T-cell (primary cell): ENCODE data around the gene TMEM151A. TPM values are rescaled to one million over a fixed set of nuclear protein-coding genes. Genes with fewer than 3 reads are reported as not detected.
A peak's percentile ranks its signal among the peaks of the same experiment; 100 is the strongest.

Experiments used
- ATAC-seq, 4 experiments: fragments of 200-7000 bp in 3 of 4; fragments of 150-1000 bp in 1 of 4; cut with Tn5 transposase; replicated peaks in 1 of 4; 1 replicate in 3 of 4; 2 replicates in 1 of 4; pipeline ENCODE4 v1.10.0; 2021; ENCODE audit warnings: moderate library complexity in 3 of 4, mild to moderate bottlenecking in 2 of 4, moderate number of reproducible peaks in 1 of 4
- CTCF ChIA-PET, 2 donors: fragments of 300-600 bp; sonication (Branson Sonifier 250); formaldehyde crosslinking; loops; one replicate each; lab custom pipeline; 2022; ENCODE audit warnings: antibody characterized with exemption in 2 of 2; lab: Charles Lee
- POLR2A ChIA-PET, 2 donors: fragments of 300-600 bp; sonication (Branson Sonifier 250); formaldehyde crosslinking; loops; one replicate each; lab custom pipeline; 2022; ENCODE audit warnings: antibody characterized with exemption in 2 of 2; lab: Charles Lee
- DNase-seq, 35 experiments: peaks; one replicate each; pipeline versions ENCODE4 v3.0.0 to v3.0.0-alpha.2; 2013 to 2023
- H3K27ac ChIP-seq: one replicate; pipeline ENCODE4 v1.5.1; 2013; ENCODE audit warnings: low read length
- H3K27me3 ChIP-seq, 2 experiments: replicated peaks in 1 of 2; 1 replicate in 1 of 2; 2 replicates in 1 of 2; pipeline versions ENCODE4 v1.6.1 to v1.7.0; 2013; ENCODE audit warnings: low read length in 1 of 2, mixed read lengths in 1 of 2; ENCODE audit not compliant: control insufficient read depth in 2 of 2, insufficient read depth in 2 of 2; ENCODE audit errors: extremely low read depth in 1 of 2
- H3K36me3 ChIP-seq, 2 donors: 1 replicate in 1 of 2; 2 replicates in 1 of 2; pipeline versions ENCODE4 v1.6.1 to v1.7.0; 2013; ENCODE audit warnings: low read length in 1 of 2; ENCODE audit not compliant: control insufficient read depth in 2 of 2, insufficient read depth in 1 of 2; ENCODE audit errors: extremely low read depth in 1 of 2
- H3K4me1 ChIP-seq, 2 experiments: 1 replicate in 1 of 2; 2 replicates in 1 of 2; pipeline versions ENCODE4 v1.6.1 to v1.7.0; 2013; ENCODE audit warnings: low read length in 2 of 2, mixed read lengths in 1 of 2; ENCODE audit not compliant: insufficient read depth in 2 of 2, control insufficient read depth in 1 of 2; ENCODE audit errors: extremely low read depth in 1 of 2
- H3K4me3 ChIP-seq, 2 donors: 1 replicate in 1 of 2; 2 replicates in 1 of 2; pipeline versions ENCODE4 v1.5.1 to v1.7.0; 2013; ENCODE audit warnings: mild to moderate bottlenecking in 2 of 2, low read length in 1 of 2, moderate library complexity in 1 of 2; ENCODE audit not compliant: control insufficient read depth in 1 of 2; ENCODE audit errors: extremely low read depth in 1 of 2
- H3K9me3 ChIP-seq: 2 replicates; pipeline ENCODE4 v1.7.0; 2013
- H3K27ac Mint-ChIP-seq, 2 donors: one replicate each; pipeline ENCODE4 v1.8.0; 2020 to 2021; ENCODE audit warnings: mild to moderate bottlenecking in 2 of 2, mixed read lengths in 2 of 2
- H3K27me3 Mint-ChIP-seq, 2 donors: one replicate each; pipeline ENCODE4 v1.8.0; 2021 to 2022; ENCODE audit warnings: mixed read lengths in 2 of 2
- H3K36me3 Mint-ChIP-seq: one replicate; pipeline ENCODE4 v1.8.0; 2021; ENCODE audit warnings: mixed read lengths
- H3K4me1 Mint-ChIP-seq, 3 donors: one replicate each; pipeline ENCODE4 v1.8.0; 2020 to 2022; ENCODE audit warnings: mixed read lengths in 3 of 3, mild to moderate bottlenecking in 1 of 3
- H3K4me3 Mint-ChIP-seq, 3 donors: one replicate each; pipeline ENCODE4 v1.8.0; 2020 to 2022; ENCODE audit warnings: mild to moderate bottlenecking in 3 of 3, mixed read lengths in 3 of 3, moderate library complexity in 3 of 3
- H3K9me3 Mint-ChIP-seq, 3 donors: one replicate each; pipeline ENCODE4 v1.8.0; 2020 to 2022; ENCODE audit warnings: mixed read lengths in 3 of 3
- WGBS: methylation state at CpG from one replicate; pipeline ENCODE4 v1.1.5; 2013; ENCODE audit warnings: missing lambda C conversion rate; ENCODE audit not compliant: insufficient coverage; 5-methylcytosine and 5-hydroxymethylcytosine counted together
- total RNA-seq, 35 experiments: library from RNA in 6 of 35; stranded (reverse) in 6 of 35; fragments of 120-200 nt in 1 of 35; gene quantifications; one replicate each; pipeline versions ENCODE4 v1.2.1 to v1.2.4 and lab custom pipeline; 2013 to 2026

Gene TMEM151A
- total RNA-seq, 5 donors from 2014 or later (not counting 1 experiment from before 2014, with no cell fraction given): 0.19 to 0.33 (median 0.23) TPM; not detected in 1

DNA sequence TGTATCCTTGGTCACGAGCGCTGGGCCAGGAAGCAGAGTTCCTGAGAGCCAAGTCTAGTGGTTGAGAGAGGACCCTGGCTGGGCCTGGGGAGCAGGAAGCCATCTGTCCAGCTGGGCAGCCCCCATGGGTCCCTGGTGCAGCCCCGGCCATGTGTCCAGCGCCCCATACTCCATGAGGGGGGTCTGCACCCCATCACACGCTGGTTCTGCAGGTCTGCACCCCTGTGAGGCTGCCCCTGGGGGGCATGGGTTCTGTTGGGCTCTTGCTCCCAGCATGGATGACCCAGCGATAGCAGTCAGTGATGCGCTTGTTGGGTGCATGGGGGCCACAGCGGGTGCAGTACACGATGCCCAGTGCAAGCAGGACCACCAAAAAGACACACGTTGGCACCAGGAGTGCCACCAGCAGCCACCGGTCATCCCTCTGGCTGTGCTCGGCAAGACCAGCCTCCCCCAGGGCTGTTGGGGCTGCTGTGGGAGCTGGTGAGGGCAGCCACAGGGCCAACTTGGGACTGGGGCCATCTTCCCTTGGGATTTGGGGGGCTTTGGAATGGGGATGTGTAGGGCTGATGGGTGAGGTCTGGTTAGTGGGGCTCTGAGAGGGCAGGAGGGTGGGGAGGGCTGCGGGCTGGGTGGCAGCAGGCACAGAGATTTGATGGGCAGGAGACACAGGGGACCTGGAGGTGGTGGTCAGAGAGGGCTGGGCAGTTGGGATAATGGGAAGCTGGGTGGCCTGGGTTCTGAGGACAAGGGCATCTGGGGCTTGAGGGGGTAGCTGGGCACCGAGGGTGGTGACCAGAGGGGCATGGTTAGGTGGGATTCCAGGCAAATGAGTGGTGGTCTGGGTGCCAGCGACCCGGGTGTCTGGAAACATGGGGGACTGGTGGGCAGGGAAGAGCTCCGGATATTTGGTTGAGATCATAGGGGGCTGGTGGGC, 23.1 kb downstream of the TMEM151A start:
- CTCF ChIA-PET: no interaction called here
- DNase-seq: no peak
- Mint-ChIP-seq H3K4me1 (peaks cover 51 to 59% (median 52%) of the 10 kb centered on the region in 3 donors), H3K27me3 (peaks cover 0 to 2% of the 10 kb centered on the region in 2 donors), H3K4me3 (peak overlapping the region; percentile 34 to 85 (median 73)), H3K36me3 (no peaks in the 10 kb centered on the region), H3K9me3 (no peaks in the 10 kb centered on the region), H3K27ac (peak overlapping the region; percentile 89 to 99)
- Histone ChIP-seq H3K4me3 (peak overlapping the region; percentile 58 to 71), H3K27me3 (peaks cover 0 to 14% of the 10 kb centered on the region in 2 experiments), H3K27ac (peak overlapping the region; percentile 90), H3K4me1 (peaks cover 25 to 79% of the 10 kb centered on the region in 2 experiments), H3K36me3 (no peaks in the 10 kb centered on the region), H3K9me3 (no peaks in the 10 kb centered on the region)
- no peak for ATAC-seq
- POLR2A ChIA-PET: interaction anchor here in 1 of 2 donors (0.6 kb wide), 1 partner anchor 331 kb away, joined by 3 read pairs; no protein-coding TSS in a partner anchor
- WGBS: 79% methylated on average over 16 of the region's 17 CpGs

DNA sequence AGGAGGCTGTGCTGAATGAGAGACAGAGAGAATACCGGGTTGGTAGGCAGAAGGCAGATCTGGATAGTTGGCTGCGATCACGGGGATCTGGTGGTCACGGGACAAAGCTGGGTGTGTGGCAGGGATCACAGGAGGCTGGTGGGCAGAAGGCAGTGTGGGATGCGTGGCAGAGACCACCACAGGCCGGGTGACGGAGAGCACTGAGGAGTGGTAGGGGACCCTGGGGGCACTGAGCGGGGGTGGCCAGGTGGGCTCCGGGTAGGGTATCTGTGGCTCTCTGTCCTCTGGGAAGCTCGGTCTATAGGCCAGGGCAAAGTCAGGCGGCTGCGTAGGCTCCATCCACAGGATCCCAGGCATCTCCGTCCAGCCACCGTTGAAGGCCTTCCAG, 23.8 kb downstream of the TMEM151A start:
- Histone ChIP-seq H3K27ac (peak overlapping the region; percentile 49), H3K4me1 (peaks cover 25 to 79% of the 10 kb centered on the region in 2 experiments), H3K4me3 (peak overlapping the region; percentile 39 to 71), H3K36me3 (no peaks in the 10 kb centered on the region), H3K9me3 (no peaks in the 10 kb centered on the region), H3K27me3 (peaks cover 0 to 14% of the 10 kb centered on the region in 2 experiments)
- H3K4me1 Mint-ChIP-seq: peaks cover 56 to 64% (median 57%) of the 10 kb centered on the region in 3 donors
- H3K27me3 Mint-ChIP-seq: peaks cover 0 to 2% of the 10 kb centered on the region in 2 donors
- CTCF ChIA-PET: no interaction called here
- ATAC-seq (no peak), DNase-seq (no peak)
- peak overlapping the region; percentile 85 to 99 for H3K27ac Mint-ChIP-seq
- peak overlapping the region; percentile 34 to 73 (median 72) for H3K4me3 Mint-ChIP-seq
- POLR2A ChIA-PET: interaction anchor here in 1 of 2 donors (0.6 kb wide), 1 partner anchor 330 kb away, joined by 3 read pairs; no protein-coding TSS in a partner anchor
- WGBS: 88% methylated on average over 13 of the region's 14 CpGs
- peaks cover 0 to 4% (median 0%) of the 10 kb centered on the region in 3 donors for H3K9me3 Mint-ChIP-seq
- no peaks in the 10 kb centered on the region for H3K36me3 Mint-ChIP-seq

DNA sequence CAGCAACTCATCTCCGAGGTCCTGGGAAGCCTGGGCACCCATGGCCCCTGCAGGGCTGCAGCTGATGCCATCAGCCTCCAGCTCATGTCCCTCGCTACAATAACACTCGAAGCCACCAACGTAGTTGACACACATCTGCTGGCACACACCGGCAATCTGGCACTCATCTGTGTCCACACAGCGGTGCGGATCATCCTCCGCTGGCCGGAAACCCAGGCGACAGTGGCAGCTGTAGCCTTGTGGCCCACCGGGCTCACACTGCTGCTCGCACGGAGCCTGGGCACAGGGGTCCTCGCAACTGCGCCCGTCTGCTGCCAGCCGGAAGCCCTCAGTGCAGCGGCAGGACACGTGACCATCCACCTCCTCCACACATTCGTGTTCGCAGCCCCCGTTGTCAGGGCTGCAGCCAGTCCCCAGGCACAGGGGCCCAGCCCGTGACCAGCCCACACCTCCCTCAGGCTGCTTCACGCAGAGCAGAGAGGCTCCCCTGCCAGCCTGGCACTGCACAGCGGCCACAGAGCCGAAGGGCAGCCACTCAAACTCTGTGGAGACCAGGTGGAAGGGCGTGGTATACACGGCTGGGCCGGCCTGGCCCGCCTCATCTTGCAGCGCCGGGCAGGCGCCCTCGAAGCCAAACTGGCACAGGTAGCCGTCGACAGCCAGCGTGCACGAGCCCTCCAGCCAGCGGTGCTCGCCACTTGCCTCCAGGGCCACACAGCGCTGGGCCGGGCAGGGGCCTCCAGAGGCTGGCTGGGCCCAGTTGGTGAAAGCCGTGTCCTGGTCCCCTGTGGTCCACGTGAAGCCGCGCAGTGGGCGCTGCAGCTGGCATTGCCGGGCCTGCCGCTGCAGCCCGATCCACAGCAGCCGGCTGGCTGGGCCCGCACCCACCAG, 24.5 kb downstream of the TMEM151A start:
- peak overlapping the region; percentile 49 for H3K27ac ChIP-seq
- Mint-ChIP-seq H3K36me3 (no peaks in the 10 kb centered on the region), H3K9me3 (peaks cover 0 to 4% (median 0%) of the 10 kb centered on the region in 3 donors), H3K4me3 (peak overlapping the region; percentile 11 to 73 (median 72)), H3K27me3 (peaks cover 0 to 2% of the 10 kb centered on the region in 2 donors), H3K4me1 (peaks cover 56 to 64% (median 59%) of the 10 kb centered on the region in 3 donors), H3K27ac (peak overlapping the region; percentile 85 to 99)
- no peaks in the 10 kb centered on the region for H3K9me3 ChIP-seq
- ATAC-seq (no peak), DNase-seq (peak in 7 of 35 experiments; percentile 18 to 43 (median 29))
- no peaks in the 10 kb centered on the region for H3K36me3 ChIP-seq
- ChIA-PET POLR2A (interaction anchor here in 1 of 2 donors (0.6 to 1.0 kb wide), 2 partner anchors 27 to 329 kb away, joined by 3 to 4 read pairs; partner anchors contain the start of gene YIF1A), CTCF (no interaction called here)
- 78% methylated on average over 52 of the region's 52 CpGs for WGBS
- H3K4me3 ChIP-seq: peak overlapping the region; percentile 39 to 71
- peaks cover 25 to 78% of the 10 kb centered on the region in 2 experiments for H3K4me1 ChIP-seq
- H3K27me3 ChIP-seq: peaks cover 0 to 14% of the 10 kb centered on the region in 2 experiments

DNA sequence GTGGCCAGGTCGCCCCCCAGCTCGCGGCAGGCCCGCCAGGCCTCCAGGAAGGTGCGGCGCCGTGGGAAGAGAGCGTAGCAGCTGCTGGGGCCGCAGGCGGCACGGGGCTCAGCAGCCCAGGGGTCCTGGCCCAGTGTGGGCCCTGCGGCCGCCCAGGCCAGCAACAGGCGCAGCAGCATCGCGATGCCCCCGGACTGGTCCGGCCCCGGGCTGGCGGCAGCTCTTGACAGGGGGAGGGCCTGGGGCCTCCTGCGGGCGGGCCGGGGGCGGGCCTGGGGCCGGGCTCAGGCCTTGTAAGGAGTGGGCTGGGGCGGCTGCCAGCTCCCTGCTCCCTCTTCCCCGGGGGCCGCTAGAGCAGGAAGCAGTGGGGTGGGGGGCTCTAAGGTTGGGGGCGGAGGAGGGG, 25.2 kb downstream of the TMEM151A start, which contains the start of gene CD248:
TSS of gene CD248 (minus strand) at position 196 of the 403 bp plus-strand sequence. CDS start at position 179, 17 bp downstream.
- no peaks in the 10 kb centered on the region for H3K36me3 Mint-ChIP-seq
- no peaks in the 10 kb centered on the region for H3K36me3 ChIP-seq
- peak within 1 kb of the TSS; percentile 93 to 99 for H3K27ac Mint-ChIP-seq
- H3K27me3 Mint-ChIP-seq: peaks cover 0 to 2% of the 10 kb centered on the region in 2 donors
- DNase-seq (peak in 4 of 35 experiments; percentile 11 to 40 (median 34)), ATAC-seq (no peak)
- H3K27me3 ChIP-seq: peaks cover 0 to 14% of the 10 kb centered on the region in 2 experiments
- peaks cover 59 to 64% (median 62%) of the 10 kb centered on the region in 3 donors for H3K4me1 Mint-ChIP-seq
- peak within 1 kb of the TSS; percentile 94 for H3K27ac ChIP-seq
- ChIA-PET POLR2A (interaction anchor here in 1 of 2 donors (1.0 to 1.9 kb wide), 2 partner anchors 27 to 28 kb away, joined by 4 read pairs; partner anchors contain the start of gene YIF1A), CTCF (no interaction called here)
- WGBS: 37% methylated on average over 23 of the region's 29 CpGs
- H3K9me3 ChIP-seq: no peaks in the 10 kb centered on the region
- peaks cover 0 to 4% (median 0%) of the 10 kb centered on the region in 3 donors for H3K9me3 Mint-ChIP-seq
- H3K4me1 ChIP-seq: peaks cover 30 to 76% of the 10 kb centered on the region in 2 experiments
- peak within 1 kb of the TSS; percentile 67 to 80 (median 72) for H3K4me3 Mint-ChIP-seq
- peak within 1 kb of the TSS; percentile 42 to 71 for H3K4me3 ChIP-seq

DNA sequence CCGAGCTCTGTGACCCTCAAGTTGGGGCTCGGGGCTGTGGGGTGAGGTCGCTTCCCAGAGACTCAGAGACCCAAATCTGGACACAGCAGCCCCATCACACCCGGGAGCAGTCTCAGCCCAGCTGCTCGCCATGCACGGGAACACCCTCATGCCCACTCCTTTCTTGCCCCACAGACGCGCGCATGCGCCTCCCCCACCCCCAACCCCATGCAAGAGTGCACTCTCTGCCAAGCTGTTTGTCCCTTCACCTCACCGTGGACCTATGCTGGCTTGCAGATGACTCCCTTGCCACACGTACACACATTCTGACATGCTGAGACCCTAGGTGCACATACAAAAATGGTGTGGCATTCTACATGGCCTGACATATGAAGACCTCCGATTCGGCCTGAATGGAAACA, 25.6 kb downstream of the TMEM151A start:
- WGBS: 28% methylated on average over 14 of the region's 14 CpGs
- CTCF ChIA-PET: interaction anchor here (0.6 to 0.8 kb wide), 2 partner anchors 28 to 53 kb away, joined by 3 to 9 read pairs; partner anchors contain the start of gene BRMS1 (in 1 of the 2)
- DNase-seq (peak in 34 of 35 experiments; percentile 24 to 73 (median 51)), ATAC-seq (peak in 3 of 4 experiments; percentile 8 to 16 (median 12))
- peak overlapping the region; percentile 26 to 42 for H3K4me3 ChIP-seq
- H3K9me3 Mint-ChIP-seq: peaks cover 0 to 4% (median 0%) of the 10 kb centered on the region in 3 donors
- no peaks in the 10 kb centered on the region for H3K9me3 ChIP-seq
- peaks cover 61 to 66% (median 64%) of the 10 kb centered on the region in 3 donors for H3K4me1 Mint-ChIP-seq
- H3K4me1 ChIP-seq: peaks cover 32 to 78% of the 10 kb centered on the region in 2 experiments
- POLR2A ChIA-PET: interaction anchor here (0.6 to 1.9 kb wide), 3 partner anchors 27 to 106 kb away, joined by 4 to 7 read pairs (median 4); partner anchors contain the start of gene YIF1A (in 1 of the 2)
- H3K27ac ChIP-seq: peak overlapping the region; percentile 94
- H3K27ac Mint-ChIP-seq: peak overlapping the region; percentile 93 to 97
- H3K27me3 Mint-ChIP-seq: peaks cover 0 to 2% of the 10 kb centered on the region in 2 donors
- H3K27me3 ChIP-seq: peaks cover 0 to 14% of the 10 kb centered on the region in 2 experiments
- H3K36me3 Mint-ChIP-seq: no peaks in the 10 kb centered on the region
- H3K36me3 ChIP-seq: no peaks in the 10 kb centered on the region
- H3K4me3 Mint-ChIP-seq: peak overlapping the region; percentile 67 to 80 (median 68)
